Activated naive CD4-positive, alpha-beta T cell treated with anti-CD3 and anti-CD28 coated beads, Interleukin-2, amount 50 U/mL, for 72 hours (primary cell): ENCODE results near the gene LRRK2. TPM values are rescaled to one million over a fixed set of nuclear protein-coding genes. Genes with fewer than 3 reads are reported as not detected.
"Not testable (repeated sequence)": the region's sequence is repeated elsewhere in the genome, so short reads cannot be mapped to it uniquely, and the experiment has no call there.

Experiments
- ATAC-seq, 2 donors: fragments of 150-1000 bp; cut with Tn5 transposase; 2 replicates each; pipeline ENCODE4 v1.10.0; 2021; ENCODE audit warnings: mild to moderate bottlenecking in 2 of 2, moderate library complexity in 2 of 2
- DNase-seq, 2 donors: peaks; one replicate each; pipeline ENCODE4 v3.0.0; 2021 to 2022; ENCODE audit warnings: low spot score in 2 of 2
- H3K27ac Mint-ChIP-seq, 2 donors: one replicate each; pipeline ENCODE4 v1.8.0; 2022; ENCODE audit warnings: mild to moderate bottlenecking in 2 of 2, mixed read lengths in 2 of 2
- H3K36me3 Mint-ChIP-seq, 2 donors: one replicate each; pipeline ENCODE4 v1.8.0; 2022; ENCODE audit warnings: mixed read lengths in 2 of 2
- H3K9me3 Mint-ChIP-seq, 2 donors: one replicate each; pipeline ENCODE4 v1.8.0; 2022; ENCODE audit warnings: mixed read lengths in 2 of 2
- total RNA-seq, 2 donors: library from RNA; stranded (reverse); gene quantifications; one replicate each; pipeline ENCODE4 v1.2.3, GENCODE V29; 2022

Gene LRRK2
- total RNA-seq, 2 donors from 2014 or later, result not detected

DNA sequence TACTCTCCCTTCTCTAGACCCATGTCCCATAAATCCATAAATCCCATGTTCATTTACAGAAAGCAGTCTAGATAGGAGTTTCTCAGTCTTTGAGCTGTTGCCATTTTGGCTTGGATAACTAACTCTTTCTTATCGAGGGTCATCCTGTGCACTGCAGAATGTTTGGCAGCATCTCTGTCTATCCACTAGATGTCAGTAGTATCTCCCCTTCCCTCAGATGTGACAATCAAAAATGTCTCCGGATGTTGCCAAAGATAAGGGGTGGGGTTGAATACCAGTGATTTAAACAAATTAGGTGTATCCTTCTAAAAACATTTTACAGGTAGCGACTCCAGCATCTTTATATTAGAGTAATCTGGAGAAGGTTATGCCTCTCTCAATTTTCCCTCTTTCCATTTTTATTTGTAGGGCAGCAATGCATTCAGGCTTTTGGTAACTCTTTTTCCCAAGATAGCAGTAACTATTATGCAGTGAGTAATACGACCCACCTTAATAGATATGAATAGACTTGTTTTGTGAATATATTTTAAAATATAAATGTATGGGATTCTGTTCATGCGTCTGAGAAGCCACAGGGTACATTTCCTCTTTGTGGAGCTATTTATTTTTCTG lies 100.7 kb downstream of the LRRK2 start:
- DNase-seq, result no peak
- no peak overlapping the region for H3K27ac Mint-ChIP-seq
- peak in 1 of 2 donors; percentile 30 for ATAC-seq
- no peaks in the 10 kb centered on the region for H3K36me3 Mint-ChIP-seq
- no peaks in the 10 kb centered on the region for H3K9me3 Mint-ChIP-seq

DNA sequence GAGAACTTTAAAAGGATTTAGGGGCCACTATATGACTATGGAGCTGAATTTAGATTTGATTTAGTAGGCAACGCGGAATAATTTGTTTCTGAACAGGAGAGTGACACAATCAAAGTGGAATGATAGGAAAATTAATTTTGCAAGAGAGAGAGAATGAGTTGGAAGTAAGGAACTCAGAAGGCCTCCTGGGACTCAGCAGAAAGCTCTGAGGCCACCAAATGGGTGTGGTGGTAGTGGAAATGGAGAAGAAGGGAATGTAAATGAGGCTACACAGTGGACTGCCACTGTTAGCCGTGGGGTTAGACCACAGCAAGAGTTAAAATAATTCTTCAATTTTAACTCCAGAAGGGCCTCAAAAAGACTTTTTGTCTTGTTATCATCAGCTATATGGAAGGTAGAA lies 102.7 kb downstream of the LRRK2 start:
- Mint-ChIP-seq H3K36me3 (no peaks in the 10 kb centered on the region), H3K9me3 (peaks cover 4 to 7% of the 10 kb centered on the region in 2 donors), H3K27ac (no peak overlapping the region)
- ATAC-seq (no peak), DNase-seq (no peak)

DNA sequence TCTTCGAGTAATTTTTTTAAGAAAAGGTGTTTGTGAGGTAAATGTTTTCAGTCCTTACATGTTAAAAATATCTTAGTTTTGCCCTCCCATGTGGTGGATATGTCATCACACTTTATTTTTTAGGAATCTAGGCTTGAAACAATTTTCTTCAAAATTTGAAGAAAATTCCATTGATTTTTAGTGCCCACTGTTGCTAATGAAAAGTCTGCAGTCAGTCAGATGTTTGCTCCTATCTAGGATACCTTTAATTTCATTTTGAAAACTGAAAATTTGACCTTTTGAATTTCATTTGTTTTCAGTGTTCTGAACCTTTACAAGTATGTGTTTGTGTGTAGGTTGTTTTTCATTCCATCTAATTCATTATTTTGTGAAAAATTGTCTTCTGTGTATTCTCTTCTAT lies 105.4 kb downstream of the LRRK2 start:
- no peak for DNase-seq
- no peak overlapping the region for H3K27ac Mint-ChIP-seq
- ATAC-seq, result no peak
- peaks cover 4 to 7% of the 10 kb centered on the region in 2 donors for H3K9me3 Mint-ChIP-seq
- no peaks in the 10 kb centered on the region for H3K36me3 Mint-ChIP-seq

DNA sequence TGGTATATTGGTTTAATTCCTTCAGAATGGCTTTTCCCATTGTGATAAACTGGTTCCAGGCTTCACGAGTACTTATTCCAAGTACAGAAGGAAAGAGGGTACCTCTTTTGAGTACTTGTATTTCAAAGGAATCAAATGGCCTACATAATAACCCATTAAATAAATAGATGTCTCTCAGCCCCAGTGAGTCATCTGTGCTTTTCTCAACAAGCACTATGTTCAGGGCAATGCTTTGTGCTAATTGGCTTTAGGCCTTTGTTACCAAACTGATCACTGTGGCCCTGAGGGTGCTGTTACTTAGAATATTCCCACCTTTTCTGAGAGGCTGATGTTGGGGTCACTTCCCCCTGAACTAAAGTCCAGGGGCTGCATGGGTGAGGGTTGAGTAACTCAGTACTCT lies 107.1 kb downstream of the LRRK2 start:
- DNase-seq, result no peak
- Mint-ChIP-seq H3K9me3 (peaks cover 4 to 7% of the 10 kb centered on the region in 2 donors), H3K36me3 (no peaks in the 10 kb centered on the region), H3K27ac (no peak overlapping the region)
- ATAC-seq, result no peak

DNA sequence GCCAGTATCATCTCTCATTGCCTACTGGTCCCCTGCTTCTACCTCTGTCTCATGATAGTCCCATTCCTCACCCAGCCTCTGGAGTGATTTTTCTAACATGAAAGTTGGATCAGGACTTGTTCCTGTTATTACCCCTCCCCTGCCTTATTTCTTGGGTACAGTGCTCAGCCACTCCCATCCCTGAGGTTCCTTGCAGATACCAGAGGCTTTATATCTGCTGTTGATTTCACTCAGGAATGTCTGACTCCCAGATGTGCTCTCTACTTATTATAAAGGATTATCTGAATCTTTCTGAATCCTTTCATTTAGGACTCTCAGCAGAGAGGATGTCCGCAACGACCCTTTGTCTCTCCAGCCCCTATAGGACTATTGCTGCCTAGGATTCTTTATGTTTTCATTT lies 111.2 kb downstream of the LRRK2 start:
- ATAC-seq, result no peak
- H3K9me3 Mint-ChIP-seq, result peaks cover 2 to 3% of the 10 kb centered on the region in 2 donors
- H3K36me3 Mint-ChIP-seq, result no peaks in the 10 kb centered on the region
- no peak overlapping the region for H3K27ac Mint-ChIP-seq
- DNase-seq, result no peak

DNA sequence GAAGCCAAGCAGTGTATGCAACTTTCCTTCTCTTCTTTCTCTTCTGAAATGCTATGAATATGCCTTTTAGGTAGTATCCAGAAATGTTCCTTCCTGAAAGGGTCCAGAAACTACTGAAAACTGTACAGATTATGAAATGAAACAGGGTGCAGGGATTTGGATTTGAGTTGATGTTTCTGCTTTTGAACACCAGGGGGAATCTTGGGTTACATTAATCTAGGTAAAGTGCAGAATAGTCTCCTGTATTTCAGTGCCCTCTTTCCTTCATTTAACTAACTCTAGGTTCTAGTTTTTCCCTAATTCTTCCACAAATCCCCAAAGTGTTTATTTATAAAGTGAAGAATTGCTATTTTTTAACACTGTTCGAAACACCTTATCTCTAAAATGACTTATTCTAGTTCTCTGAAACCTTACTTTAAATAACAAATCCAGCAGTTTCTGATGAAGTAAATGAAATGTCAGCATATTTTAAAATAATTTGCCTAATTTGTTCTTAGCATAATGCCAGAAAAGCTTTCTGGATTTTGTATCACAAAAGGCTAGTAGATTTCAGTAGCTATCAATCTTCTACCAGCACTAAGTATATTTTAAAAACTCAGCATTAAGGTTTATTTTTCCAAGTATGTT lies 111.9 kb downstream of the LRRK2 start:
- Mint-ChIP-seq H3K9me3 (no peaks in the 10 kb centered on the region), H3K27ac (no peak overlapping the region), H3K36me3 (no peaks in the 10 kb centered on the region)
- DNase-seq (no peak), ATAC-seq (no peak)

DNA sequence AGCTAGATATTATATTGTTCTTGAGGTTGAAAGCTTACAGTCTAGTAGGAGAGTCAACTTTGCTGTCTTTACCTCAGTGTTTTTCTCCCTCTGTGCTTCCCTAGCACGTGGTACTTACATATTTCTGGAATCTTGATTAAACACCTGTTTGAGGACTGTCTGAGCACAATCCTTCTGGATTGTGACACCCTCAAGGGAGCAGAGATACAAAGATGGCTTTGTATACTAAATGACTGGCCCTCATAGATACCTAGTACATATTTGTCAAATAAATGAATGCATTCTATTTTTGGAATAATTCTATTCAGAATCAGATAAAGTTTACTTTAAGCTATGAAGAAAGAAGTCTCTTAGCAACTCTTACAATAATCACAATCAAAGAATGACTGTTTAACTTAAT lies 113.3 kb downstream of the LRRK2 start:
- no peak for ATAC-seq
- Mint-ChIP-seq H3K36me3 (no peaks in the 10 kb centered on the region), H3K9me3 (no peaks in the 10 kb centered on the region), H3K27ac (no peak overlapping the region)
- DNase-seq, result no peak

DNA sequence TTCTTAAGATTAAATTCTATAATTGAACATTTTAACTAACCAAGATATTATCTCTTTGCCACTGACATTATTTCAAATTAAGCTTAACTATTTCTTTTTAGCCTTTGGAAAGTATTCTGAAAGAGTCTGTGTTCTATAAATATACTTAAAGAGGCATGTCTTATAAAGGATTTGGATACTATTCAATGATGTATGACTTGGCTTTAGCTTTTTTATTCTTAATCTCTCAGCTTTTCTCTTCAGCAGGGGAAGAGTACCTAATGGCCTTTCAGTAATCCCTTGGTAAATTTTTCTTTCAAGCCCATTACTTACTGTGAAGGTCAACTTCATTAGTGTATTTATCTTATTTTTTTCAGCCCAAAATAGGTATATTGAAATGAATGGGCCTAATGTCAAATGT lies 113.8 kb downstream of the LRRK2 start:
- H3K36me3 Mint-ChIP-seq, result no peaks in the 10 kb centered on the region
- no peak overlapping the region for H3K27ac Mint-ChIP-seq
- no peaks in the 10 kb centered on the region for H3K9me3 Mint-ChIP-seq
- ATAC-seq (no peak), DNase-seq (no peak)

DNA sequence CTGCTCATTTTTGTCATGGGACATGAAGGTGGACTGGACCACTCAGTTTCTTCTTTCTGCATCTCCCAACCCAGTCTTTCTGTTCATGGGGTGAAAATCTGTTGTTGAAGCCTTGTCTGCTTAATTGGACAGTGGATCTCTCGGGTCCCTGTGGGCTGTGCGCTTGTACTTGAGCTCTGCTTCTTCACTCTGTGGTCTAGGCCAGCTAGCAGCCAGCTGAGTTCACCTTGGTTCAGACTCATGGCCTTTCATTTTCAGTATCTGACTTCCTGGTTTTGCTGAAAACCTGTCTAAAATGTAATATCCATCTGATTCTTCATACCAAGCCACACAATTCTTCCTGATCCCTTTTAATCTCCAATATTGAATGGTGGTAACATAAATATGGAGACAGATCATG lies 117.2 kb downstream of the LRRK2 start:
- no peaks in the 10 kb centered on the region for H3K9me3 Mint-ChIP-seq
- H3K36me3 Mint-ChIP-seq, result no peaks in the 10 kb centered on the region
- ATAC-seq (no peak), DNase-seq (no peak)
- H3K27ac Mint-ChIP-seq, result no peak overlapping the region

DNA sequence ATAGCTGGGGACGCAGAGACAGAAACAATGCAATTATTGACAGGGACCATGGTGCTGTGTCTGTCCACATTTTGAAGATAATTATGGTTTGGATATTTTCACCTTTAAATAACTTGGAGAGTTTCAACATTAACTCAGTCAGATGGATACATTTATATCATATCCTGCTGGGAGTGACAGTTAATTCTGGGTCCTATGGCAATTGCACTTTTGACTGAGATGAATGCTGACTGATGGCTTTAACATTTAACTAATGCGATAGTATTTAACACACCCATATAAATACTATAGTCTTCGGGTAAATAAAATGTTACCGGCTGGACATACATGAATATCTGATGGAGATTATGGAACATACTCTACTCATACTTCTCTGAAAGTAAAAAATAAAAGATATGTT lies 118.3 kb downstream of the LRRK2 start:
- ATAC-seq, result no peak
- no peak for DNase-seq
- Mint-ChIP-seq H3K27ac (no peak overlapping the region), H3K9me3 (no peaks in the 10 kb centered on the region), H3K36me3 (no peaks in the 10 kb centered on the region)

DNA sequence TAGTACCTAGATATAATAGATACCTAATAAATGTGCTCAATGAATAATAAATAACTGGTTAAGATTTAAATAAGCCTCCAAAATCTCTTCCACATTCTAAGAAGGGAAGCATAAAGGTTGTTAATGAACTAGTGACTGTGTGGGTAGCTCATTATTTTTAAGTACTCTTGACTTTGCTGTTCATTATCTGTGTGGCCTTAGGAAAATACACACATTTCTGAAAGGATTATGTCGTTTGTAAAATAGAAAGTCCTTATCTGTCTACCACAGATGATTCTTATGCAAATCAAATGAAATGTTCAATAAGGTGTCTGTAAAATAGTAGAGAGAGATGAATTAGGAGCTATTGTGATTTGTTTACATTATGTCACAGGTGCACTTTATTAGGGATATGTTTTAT lies 119.5 kb downstream of the LRRK2 start:
- no peaks in the 10 kb centered on the region for H3K36me3 Mint-ChIP-seq
- H3K27ac Mint-ChIP-seq, result no peak overlapping the region
- ATAC-seq (no peak), DNase-seq (no peak)
- no peaks in the 10 kb centered on the region for H3K9me3 Mint-ChIP-seq

DNA sequence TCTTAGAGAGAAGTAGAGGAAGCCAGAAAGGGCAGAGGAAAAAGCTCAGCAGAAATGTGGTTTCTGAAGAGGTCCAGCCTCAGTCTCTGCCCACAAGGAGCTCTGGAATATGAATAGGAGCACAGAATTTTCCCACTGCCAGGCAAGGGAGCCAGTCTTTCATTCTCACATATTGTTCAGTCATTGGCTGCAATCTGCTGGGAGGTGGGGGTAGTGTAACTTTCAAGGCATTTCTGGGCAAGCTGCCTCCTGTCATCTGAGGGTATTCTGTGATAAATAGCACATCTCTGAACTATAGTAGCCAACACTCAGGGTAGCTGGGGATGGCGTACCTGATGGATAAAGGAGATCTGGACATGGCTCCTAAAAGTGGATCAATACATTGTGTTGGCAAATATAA lies 127.2 kb downstream of the LRRK2 start:
- Mint-ChIP-seq H3K27ac (no peak overlapping the region), H3K36me3 (no peaks in the 10 kb centered on the region), H3K9me3 (peaks cover 8 to 12% of the 10 kb centered on the region in 2 donors)
- DNase-seq (no peak), ATAC-seq (no peak)

DNA sequence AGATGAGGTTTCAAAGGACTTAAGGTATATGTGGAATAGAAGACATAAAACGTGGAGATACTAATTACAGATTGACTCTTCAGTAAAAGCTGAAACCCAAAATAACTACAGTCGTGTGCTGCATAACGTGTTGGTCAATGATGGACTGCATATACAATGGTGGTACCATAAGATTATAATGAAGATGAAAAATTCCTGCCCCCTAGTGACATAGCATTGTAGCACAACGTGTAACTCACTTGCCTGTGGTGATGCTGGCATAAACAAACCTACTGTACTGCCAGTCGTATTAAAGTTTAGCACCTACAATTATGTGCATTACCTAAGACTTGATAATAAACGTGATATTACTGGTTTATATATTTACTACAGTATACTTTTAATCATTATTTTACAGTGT lies 150.3 kb downstream of the LRRK2 start:
- no peak for DNase-seq
- ATAC-seq, result no peak
- H3K27ac Mint-ChIP-seq, result no peak overlapping the region
- no peaks in the 10 kb centered on the region for H3K36me3 Mint-ChIP-seq
- H3K9me3 Mint-ChIP-seq, result peaks cover 5% of the 10 kb centered on the region in 2 donors

DNA sequence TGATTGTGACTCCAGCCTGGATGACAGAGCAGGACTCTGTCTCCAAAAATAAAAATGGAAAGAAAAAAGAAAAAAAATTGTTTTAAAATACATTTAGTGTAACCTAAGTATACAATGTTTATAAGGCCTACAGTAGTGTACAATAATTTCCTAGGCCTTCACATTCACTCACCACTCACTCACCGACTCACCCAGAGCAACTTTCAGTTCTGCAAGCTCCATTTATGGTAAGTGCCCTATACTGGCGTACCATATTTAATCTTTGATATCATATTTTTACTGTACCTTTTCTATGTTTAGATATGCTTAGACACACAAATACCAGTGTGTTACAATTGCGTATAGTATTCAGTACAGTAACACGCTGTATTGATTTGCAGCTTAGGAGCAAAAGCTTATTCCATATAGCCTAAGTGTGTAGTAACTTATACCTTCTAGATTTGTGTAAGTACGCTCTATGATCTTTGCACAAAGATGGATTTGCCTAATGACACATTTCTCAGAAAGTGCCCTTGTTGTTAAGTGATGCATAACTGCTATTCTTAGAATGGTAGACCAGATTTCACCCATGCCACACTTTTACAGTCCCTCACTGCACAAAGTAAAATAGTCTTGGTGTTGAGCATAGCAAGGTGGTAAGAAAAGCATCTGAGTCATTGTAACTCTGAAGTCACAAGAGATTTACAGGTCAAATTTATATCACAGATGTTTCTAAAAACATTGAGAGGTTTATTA lies 151.9 kb downstream of the LRRK2 start:
- Mint-ChIP-seq H3K27ac (no peak overlapping the region), H3K9me3 (peaks cover 5% of the 10 kb centered on the region in 2 donors), H3K36me3 (no peaks in the 10 kb centered on the region)
- DNase-seq (no peak), ATAC-seq (no peak)

DNA sequence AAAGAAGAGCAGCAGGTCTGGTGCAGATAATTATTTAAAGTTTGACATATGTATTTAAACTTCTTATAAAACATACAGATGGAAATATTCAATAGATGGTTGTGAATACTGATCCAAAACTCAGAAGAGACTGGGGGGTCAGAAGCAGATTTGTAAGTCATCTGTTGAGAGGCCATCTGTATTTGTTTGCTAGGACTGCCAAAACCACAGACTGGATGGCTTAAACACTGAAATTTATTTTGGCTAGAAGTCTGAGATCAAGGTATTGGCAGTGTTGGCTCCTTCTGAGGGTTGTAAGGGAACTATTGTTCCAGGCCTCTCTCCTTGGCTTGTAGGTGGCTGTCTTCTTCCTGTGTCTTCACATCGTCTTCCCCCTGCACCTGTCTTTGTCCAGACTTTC lies 153.9 kb downstream of the LRRK2 start:
- peaks cover 5% of the 10 kb centered on the region in 2 donors for H3K9me3 Mint-ChIP-seq

DNA sequence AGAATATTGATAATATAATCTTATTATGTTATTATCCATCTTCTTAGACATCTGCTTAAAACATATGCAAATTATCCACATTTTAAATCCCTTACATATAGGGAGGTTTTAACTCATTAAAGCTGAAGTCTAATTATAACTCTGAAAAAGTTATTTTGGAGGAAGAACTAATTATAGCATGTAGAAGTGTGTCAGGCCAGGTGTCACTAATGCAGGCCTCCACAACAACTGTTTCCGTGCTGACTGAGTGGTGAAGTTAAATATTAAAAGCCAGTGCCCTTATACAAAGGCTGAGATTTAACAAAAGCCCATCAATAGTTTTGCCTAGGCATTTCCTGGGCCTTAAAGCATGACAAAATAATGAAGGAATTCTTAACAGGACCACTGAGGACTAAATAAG lies 157.4 kb downstream of the LRRK2 start:
- Mint-ChIP-seq H3K27ac (no peak overlapping the region), H3K9me3 (peaks cover 4 to 8% of the 10 kb centered on the region in 2 donors)
- no peak for ATAC-seq

More for the DNA sequence above, 153.9 kb downstream of the LRRK2 start:
- no peak for ATAC-seq
- Mint-ChIP-seq H3K36me3 (no peaks in the 10 kb centered on the region), H3K27ac (no peak overlapping the region)
- DNase-seq, result no peak

DNA sequence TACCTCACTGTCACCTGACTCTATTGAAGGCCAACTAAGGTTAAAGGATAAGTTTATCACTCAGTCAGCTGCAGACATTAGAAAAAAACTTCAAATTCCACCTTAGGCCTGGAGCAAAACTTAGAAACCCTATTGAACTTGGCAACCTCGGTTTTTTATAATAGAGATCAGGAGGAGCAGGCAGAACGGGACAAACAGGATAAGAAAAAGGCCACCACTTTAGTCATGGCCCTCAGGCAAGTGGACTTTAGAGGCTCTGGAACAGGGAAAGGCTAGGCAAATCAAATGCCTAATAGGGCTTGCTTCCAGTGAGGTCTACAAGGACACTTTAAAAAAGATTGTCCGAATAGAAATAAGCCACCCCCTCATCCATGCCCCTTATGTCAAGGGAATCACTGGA lies 162.5 kb downstream of the LRRK2 start:
- H3K36me3 Mint-ChIP-seq, ATAC-seq, DNase-seq, H3K27ac Mint-ChIP-seq, H3K9me3 Mint-ChIP-seq: not testable (repeated sequence)

More for the DNA sequence above, 157.4 kb downstream of the LRRK2 start:
- no peaks in the 10 kb centered on the region for H3K36me3 Mint-ChIP-seq
- no peak for DNase-seq

DNA sequence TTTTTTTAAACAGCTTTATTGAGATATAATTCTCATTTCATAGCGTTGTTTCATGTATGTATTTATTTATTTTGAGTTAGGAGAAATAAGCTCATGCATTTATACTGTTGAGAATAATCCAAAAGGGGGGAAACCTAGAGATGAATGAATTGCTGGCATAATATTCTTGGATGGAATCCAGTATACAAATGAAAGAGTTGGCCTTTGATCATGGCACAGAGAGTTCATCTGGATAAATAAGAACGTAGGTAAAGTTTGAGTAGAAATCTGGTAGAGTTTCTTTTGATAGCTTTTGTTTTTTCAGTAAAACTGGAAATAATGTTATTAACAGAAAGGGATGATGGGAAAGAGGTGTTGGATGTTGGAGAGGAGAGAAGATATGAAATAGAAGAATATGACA lies 166.2 kb downstream of the LRRK2 start:
- no peaks in the 10 kb centered on the region for H3K36me3 Mint-ChIP-seq
- peaks cover 0 to 6% of the 10 kb centered on the region in 2 donors for H3K9me3 Mint-ChIP-seq
- H3K27ac Mint-ChIP-seq, result no peak overlapping the region

More for the DNA sequence above, 166.2 kb downstream of the LRRK2 start:
- ATAC-seq (no peak), DNase-seq (no peak)
